Erythroblast (primary cell): ENCODE measurements around the gene NR1H4.

Experiments used
- GATA1 ChIP-seq: IDR thresholded peaks from 2 replicates; pipeline ENCODE4 v1.6.1; 2011; ENCODE audit warnings: low read depth, mild to moderate bottlenecking, control low read depth, low read length, moderate library complexity
- POLR2A ChIP-seq: IDR thresholded peaks from 2 replicates; pipeline ENCODE4 v1.6.1; 2011; ENCODE audit warnings: mild to moderate bottlenecking, low read length

DNA sequence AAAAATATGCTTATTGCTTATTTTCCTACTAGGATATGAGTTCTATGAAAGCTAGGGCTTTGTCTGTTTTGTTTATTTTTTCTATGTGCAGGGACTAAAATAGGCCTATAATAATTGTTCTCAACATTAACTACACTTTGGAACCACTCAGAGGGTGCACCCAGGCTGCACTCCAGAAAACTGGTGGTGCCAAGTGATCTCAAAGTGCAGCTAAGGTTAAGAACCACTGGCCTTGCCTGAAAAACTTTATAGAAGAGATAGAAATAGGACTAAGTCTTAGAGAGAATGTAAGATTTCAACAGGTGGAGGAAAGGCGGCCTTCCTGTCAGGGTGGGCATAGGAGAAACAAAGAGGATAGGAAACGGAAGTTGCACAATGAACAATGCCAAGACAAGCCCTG is 37.7 kb upstream of the NR1H4 start:
- TF ChIP-seq POLR2A (no peak), GATA1 (no peak)
